Stimulated activated CD4-positive, alpha-beta T cell treated with anti-CD3 and anti-CD28 coated beads, Interleukin-4, amount 100 ng/mL, for 24 hours (primary cell): Measurements from ENCODE around the gene CLIC6.

Experiments
- DNase-seq: peaks from one replicate; pipeline ENCODE4 v3.0.0-alpha.2; 2020

The CLIC6 gene

GRCh38 chr21:34728479-34728878 is 59.7 kb downstream of the CLIC6 start:
- no peak for DNase-seq

- no peak for DNase-seq
Measured at GRCh38 chr21:34730194-34730593, 61.4 kb downstream of the CLIC6 start.

- no peak for DNase-seq
Measured at GRCh38 chr21:34730756-34731445, 62.1 kb downstream of the CLIC6 start.

DNA sequence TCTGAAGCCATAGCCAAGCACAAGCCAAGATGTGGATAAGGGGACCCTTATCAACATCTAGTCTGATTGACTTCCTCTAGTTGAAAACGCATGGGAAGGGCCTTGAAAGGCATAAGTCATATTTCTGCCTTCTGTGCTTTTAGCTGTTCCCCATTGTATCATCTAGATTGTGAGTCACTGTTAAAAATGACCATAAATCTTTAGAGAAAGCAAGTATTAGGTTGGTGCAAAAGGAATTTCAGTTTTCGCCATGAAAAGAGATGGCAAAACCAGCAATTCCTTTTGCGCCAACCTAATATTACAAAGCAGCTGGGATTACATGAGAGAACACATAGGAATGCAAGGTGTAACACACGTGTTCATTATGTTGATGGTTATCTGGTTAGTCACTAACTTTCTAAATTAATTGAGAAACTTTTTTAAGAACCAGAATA is 63.6 kb downstream of the CLIC6 start:
- DNase-seq: no peak

- DNase-seq: no peak
Measured at GRCh38 chr21:34733852-34734251, 65.1 kb downstream of the CLIC6 start.

DNA sequence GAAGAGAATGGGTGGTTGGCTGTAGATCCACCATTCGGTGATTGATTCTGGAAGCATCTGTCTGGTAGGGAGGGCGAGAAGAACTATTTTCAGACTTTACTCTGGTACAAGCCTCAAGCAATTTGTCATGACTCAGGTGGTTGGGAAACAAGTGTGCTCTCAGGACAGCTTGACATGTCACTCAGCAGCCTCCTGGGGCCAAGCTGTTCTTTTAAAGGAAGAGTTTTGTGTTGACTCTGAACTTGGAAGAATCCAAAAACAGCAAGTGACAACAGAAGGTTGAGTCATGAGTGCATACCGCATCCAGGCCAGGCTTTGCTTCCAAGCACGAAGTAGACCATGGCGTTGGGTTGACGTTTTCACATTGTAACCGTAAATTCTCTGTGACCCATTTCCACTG is 65.9 kb downstream of the CLIC6 start:
- no peak for DNase-seq

DNA sequence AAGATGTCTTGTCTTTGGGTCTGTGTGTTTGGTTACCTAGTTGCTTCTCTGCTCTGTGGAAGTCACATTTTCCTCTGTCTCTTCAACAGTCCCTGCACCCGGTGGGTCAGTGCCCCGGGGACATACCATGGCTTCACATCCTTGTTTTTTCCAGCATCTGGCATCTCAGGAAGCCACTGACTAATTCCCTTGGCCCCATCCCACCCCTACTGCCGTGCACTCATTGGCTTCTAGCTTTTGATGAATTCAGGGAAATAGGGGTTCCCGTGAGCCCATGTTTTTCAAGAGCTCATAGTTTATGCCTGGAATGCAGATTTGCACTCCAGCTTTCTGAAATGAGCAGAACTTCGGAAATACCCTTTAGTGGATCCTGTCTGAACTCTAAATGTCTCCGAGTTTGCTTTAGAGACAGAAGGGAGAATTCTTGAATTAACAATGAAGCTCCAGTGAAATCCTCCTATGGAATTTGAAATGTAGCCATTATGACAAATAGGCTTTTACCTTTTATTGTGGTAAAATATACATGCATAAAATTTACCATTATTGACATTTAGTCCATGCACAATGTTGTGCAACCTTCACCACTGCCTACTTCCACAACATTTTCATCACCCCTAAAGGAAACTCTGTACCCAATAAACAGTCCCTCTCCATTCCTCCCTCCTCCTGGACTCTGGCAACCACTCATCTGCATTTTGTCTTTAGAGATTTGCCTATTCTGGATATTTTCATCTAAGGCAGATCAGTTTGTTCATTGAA is 67.5 kb downstream of the CLIC6 start:
- DNase-seq: no peak

DNA sequence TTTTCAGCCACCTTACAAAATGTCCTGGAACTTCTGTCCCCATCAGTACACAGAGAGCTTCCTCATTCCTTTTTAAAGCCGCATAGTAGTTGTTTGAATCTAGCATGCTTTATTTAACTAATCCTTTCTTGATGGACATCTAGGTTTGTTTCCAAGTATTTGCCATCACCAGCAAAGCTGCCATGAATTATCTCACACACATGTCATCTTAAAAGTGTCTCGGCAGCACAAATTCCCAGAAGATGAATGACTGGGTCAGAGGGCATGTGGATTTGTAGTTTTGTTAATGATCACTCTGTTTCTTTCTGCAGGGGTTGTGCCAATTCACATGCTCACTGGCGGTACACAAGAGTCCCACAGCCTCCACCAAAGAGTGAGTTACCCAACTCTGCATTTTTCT is 68.3 kb downstream of the CLIC6 start:
- no peak for DNase-seq

GRCh38 chr21:34740198-34740597 is 71.4 kb downstream of the CLIC6 start:
- DNase-seq: no peak

- DNase-seq: no peak
Measured at GRCh38 chr21:34743285-34743684, 74.5 kb downstream of the CLIC6 start.

GRCh38 chr21:34743831-34744230 is 75.0 kb downstream of the CLIC6 start:
- DNase-seq: no peak

GRCh38 chr21:34744801-34745200 is 76.0 kb downstream of the CLIC6 start:
- no peak for DNase-seq

- DNase-seq: peak; percentile 69
Measured at GRCh38 chr21:34745557-34746255, 76.9 kb downstream of the CLIC6 start.

GRCh38 chr21:34748862-34749261 is 80.1 kb downstream of the CLIC6 start:
- no peak for DNase-seq

DNA sequence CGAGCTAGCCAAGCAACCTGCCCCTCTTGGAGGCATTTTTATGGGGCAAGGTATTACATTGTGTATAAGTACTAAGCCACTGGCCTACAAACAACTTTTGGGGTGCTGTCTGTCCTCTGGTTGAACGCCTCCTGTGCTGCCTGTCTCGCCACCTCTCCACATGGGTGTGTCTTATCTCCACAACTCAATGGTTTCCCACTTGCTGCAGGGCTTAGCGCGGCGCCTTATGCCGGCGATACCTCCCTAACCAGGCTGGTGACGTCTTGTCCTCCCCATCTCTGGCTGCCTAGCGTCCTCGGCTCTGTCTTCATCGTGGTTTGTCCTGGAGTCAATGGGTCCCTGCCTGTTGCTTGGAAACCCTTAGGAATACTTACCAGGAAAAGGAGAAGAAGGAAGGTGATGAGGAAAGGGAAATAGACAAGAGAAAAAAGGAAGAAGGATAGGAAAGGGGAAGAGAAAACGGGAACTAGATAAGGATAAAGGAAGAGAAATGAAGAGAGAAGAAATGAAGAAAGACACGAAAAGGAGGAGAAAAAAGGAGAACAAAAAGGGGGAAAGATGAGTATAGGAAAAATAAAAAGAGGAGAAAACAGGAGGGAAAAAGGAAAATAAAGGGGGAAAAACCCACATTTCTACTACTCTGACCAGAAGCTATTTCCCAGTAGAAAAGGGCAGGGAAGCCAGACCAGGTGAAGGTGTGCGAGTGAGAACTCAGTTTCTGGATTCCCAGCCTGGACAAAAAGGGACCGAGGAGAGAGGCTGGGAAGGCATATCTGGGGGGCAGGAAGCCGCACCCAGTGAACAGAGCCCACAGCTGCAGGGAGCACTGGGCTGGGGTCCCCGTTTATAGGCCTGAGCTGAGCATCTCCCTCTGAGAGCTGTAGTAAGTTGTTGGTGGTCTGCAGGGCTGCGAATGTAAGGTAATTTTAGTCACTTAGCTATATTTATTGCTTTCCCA is 86.2 kb downstream of the CLIC6 start:
- DNase-seq: no peak

GRCh38 chr21:34761758-34762330 is 93.0 kb downstream of the CLIC6 start:
- DNase-seq: no peak

DNA sequence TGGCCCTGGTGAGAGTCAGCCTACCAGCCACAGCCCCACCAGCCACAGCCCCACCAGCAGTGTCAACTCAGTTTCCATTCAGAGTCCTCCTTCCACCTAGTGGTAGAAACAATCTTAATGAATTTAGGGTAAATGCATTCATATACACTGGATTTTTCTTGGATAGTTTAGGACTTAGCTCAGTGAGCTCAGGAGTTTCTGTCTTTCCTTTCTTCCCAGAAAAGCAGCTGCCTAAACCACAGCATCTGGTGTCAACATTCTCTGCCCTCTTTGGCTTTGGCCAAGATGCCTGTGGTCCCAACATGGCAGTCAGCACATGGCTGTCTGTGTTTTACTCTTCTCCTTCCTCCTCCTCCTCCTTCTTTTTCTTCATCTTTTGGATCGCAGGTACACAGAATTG is 94.0 kb downstream of the CLIC6 start:
- no peak for DNase-seq

DNA sequence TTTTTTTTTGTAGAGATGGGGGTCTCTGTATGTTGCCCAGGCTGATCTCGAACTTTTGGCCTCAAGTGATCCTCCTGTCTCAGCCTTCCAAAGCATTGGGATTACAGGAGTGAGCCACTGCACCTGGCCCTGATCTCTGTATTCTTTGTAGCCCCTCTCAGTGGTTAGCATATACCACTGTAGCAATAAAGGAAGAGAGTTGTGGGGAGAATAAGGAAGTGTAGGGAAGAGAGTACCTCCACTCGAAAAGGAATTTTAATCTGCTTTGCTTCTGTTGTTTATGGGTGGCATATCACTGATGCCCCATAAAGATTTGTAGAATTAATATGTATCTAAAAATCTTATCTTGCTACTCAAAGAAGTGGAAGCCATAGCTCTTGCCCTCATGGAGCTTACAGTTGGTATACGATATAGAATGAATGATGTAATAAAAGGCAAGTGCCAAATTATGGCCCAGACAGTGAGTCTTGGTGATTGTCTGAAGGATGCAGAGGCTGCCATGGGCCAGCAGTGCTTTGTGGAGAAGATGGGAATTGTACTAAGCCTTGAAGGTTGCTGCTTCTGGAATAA is 96.0 kb downstream of the CLIC6 start:
- no peak for DNase-seq

- DNase-seq: no peak
Measured at GRCh38 chr21:34765619-34766018, 96.8 kb downstream of the CLIC6 start.

GRCh38 chr21:34766862-34767261 is 98.1 kb downstream of the CLIC6 start:
- no peak for DNase-seq
